ENCODE data around the gene ENO4. TPM values are rescaled to one million over a fixed set of nuclear protein-coding genes. Genes with fewer than 3 reads are reported as not detected.

The ENO4 gene
- polyA plus RNA-seq, 3 donors from 2014 or later = not detected

DNA sequence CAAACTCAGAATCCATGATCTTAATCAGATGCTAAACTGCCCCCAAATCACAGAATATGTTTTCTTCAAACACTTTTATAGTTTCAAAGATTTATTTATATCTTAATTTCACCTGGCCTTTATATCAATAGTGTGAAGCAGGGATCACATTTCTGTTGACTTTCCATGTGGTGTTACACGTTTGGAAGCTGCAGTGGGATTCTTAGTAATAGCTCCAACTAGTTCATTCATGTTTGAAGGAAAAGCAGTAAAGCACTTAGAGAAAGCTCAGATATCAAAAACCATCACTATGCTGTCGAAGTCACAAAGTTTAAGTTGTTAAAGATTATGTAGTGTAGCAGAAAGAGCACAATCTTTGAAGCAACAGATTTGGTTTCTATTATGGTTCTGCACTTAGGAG is 16.8 kb downstream of the ENO4 start:
- H3K4me1 Mint-ChIP-seq = no peaks in the 10 kb centered on the region
- DNase-seq = no peak
- H3K9me3 Mint-ChIP-seq = peaks cover 0 to 2% (median 0%) of the 10 kb centered on the region in 6 donors
- no peaks in the 10 kb centered on the region for H3K27me3 Mint-ChIP-seq (ENCODE audit: low read depth in 3 of 3)
- H3K27ac Mint-ChIP-seq = no peak overlapping the region
- no peaks in the 10 kb centered on the region for H3K36me3 Mint-ChIP-seq
- no peak overlapping the region for H3K4me3 Mint-ChIP-seq

- no peak for DNase-seq
- H3K27ac Mint-ChIP-seq = no peak overlapping the region
- H3K4me3 Mint-ChIP-seq = no peak overlapping the region
- H3K27me3 Mint-ChIP-seq (ENCODE audit: low read depth in 3 of 3) = no peaks in the 10 kb centered on the region
- peaks cover 0 to 2% (median 0%) of the 10 kb centered on the region in 6 donors for H3K9me3 Mint-ChIP-seq
- H3K36me3 Mint-ChIP-seq = no peaks in the 10 kb centered on the region
- H3K4me1 Mint-ChIP-seq = no peaks in the 10 kb centered on the region
Observed at GRCh38 chr10:116866987-116867595, 17.8 kb downstream of the ENO4 start.

GRCh38 chr10:116868198-116868676 is 18.9 kb downstream of the ENO4 start:
- H3K27ac Mint-ChIP-seq = no peak overlapping the region
- H3K9me3 Mint-ChIP-seq = peaks cover 0 to 6% (median 0%) of the 10 kb centered on the region in 6 donors
- H3K4me3 Mint-ChIP-seq = no peak overlapping the region
- no peaks in the 10 kb centered on the region for H3K4me1 Mint-ChIP-seq
- H3K36me3 Mint-ChIP-seq = no peaks in the 10 kb centered on the region
- DNase-seq = no peak
- no peaks in the 10 kb centered on the region for H3K27me3 Mint-ChIP-seq (ENCODE audit: low read depth in 3 of 3)

DNA sequence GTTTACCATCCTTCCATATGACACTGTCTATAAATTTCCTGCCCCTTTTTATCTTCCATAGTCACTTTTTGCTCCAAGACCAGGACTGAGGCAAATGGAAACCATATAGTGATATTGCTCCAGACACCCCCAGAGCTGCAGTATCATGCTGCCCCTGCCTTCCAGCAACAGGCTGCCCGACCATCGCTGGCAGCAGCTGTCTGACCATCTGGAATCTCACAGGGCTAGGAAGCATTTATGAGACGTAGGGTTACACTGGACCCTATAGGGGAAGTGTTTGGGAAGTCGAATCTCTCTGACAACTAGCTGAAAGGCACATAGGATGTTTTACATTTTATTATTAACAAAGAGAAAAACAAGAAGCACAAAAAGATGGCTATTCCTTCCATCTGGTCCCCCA is 19.4 kb downstream of the ENO4 start:
- peaks cover 0 to 6% (median 0%) of the 10 kb centered on the region in 6 donors for H3K9me3 Mint-ChIP-seq
- H3K36me3 Mint-ChIP-seq = no peaks in the 10 kb centered on the region
- H3K27ac Mint-ChIP-seq = no peak overlapping the region
- H3K4me1 Mint-ChIP-seq = no peaks in the 10 kb centered on the region
- peaks cover 0 to 1% (median 0%) of the 10 kb centered on the region in 3 donors for H3K27me3 Mint-ChIP-seq (ENCODE audit: low read depth in 3 of 3)
- DNase-seq = no peak
- H3K4me3 Mint-ChIP-seq = no peak overlapping the region

- H3K9me3 Mint-ChIP-seq = peaks cover 0 to 6% (median 0%) of the 10 kb centered on the region in 6 donors
- H3K27ac Mint-ChIP-seq = no peak overlapping the region
- H3K4me3 Mint-ChIP-seq = no peak overlapping the region
- no peak for DNase-seq
- no peaks in the 10 kb centered on the region for H3K36me3 Mint-ChIP-seq
- H3K27me3 Mint-ChIP-seq (ENCODE audit: low read depth in 3 of 3) = peaks cover 0 to 4% (median 0%) of the 10 kb centered on the region in 3 donors
- H3K4me1 Mint-ChIP-seq = no peaks in the 10 kb centered on the region
Observed at GRCh38 chr10:116870949-116871348, 21.6 kb downstream of the ENO4 start.

GRCh38 chr10:116873134-116873533 is 23.8 kb downstream of the ENO4 start:
- no peak for DNase-seq
- Mint-ChIP-seq H3K9me3 (peaks cover 0 to 6% (median 0%) of the 10 kb centered on the region in 6 donors), H3K4me1 (no peaks in the 10 kb centered on the region), H3K36me3 (no peaks in the 10 kb centered on the region), H3K27me3 (ENCODE audit: low read depth in 3 of 3) (peaks cover 0 to 4% (median 2%) of the 10 kb centered on the region in 3 donors), H3K4me3 (no peak overlapping the region), H3K27ac (no peak overlapping the region)

DNA sequence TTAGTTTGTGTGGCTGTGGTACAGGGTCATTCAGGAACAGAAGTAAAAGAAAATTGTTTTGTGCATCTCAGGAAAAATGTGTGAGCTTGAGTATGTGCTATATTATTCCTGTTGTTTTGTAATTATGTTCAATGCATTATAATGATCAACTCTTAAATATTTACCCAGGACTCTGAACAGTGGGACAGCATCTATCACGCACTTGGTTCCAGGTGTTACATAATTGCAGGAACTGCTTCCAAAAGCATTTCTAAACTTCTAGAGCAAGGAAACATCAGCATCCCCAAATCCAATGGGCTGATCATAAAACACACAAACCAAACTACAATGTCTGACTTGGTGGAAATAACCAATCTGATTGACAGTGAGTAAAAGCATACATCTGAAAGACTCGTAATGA is 26.6 kb downstream of the ENO4 start:
- H3K4me3 Mint-ChIP-seq = no peak overlapping the region
- H3K9me3 Mint-ChIP-seq = peaks cover 0 to 6% (median 0%) of the 10 kb centered on the region in 6 donors
- no peak for DNase-seq
- no peaks in the 10 kb centered on the region for H3K4me1 Mint-ChIP-seq
- no peaks in the 10 kb centered on the region for H3K36me3 Mint-ChIP-seq
- peaks cover 0 to 6% (median 4%) of the 10 kb centered on the region in 3 donors for H3K27me3 Mint-ChIP-seq (ENCODE audit: low read depth in 3 of 3)
- no peak overlapping the region for H3K27ac Mint-ChIP-seq

GRCh38 chr10:116877391-116877790 is 28.1 kb downstream of the ENO4 start:
- DNase-seq = no peak
- Mint-ChIP-seq H3K27ac (no peak overlapping the region), H3K36me3 (no peaks in the 10 kb centered on the region), H3K4me1 (no peaks in the 10 kb centered on the region), H3K4me3 (no peak overlapping the region), H3K27me3 (ENCODE audit: low read depth in 3 of 3) (peaks cover 0 to 6% (median 4%) of the 10 kb centered on the region in 3 donors), H3K9me3 (peaks cover 0 to 3% (median 0%) of the 10 kb centered on the region in 6 donors)

GRCh38 chr10:116878123-116878522 is 28.8 kb downstream of the ENO4 start:
- H3K27ac Mint-ChIP-seq = no peak overlapping the region
- no peaks in the 10 kb centered on the region for H3K4me1 Mint-ChIP-seq
- H3K9me3 Mint-ChIP-seq = no peaks in the 10 kb centered on the region

GRCh38 chr10:116879817-116880216 is 30.5 kb downstream of the ENO4 start:
- Mint-ChIP-seq H3K4me1 (no peaks in the 10 kb centered on the region), H3K27me3 (ENCODE audit: low read depth in 3 of 3) (peaks cover 0 to 6% (median 0%) of the 10 kb centered on the region in 3 donors), H3K36me3 (no peaks in the 10 kb centered on the region), H3K4me3 (no peak overlapping the region), H3K27ac (no peak overlapping the region), H3K9me3 (no peaks in the 10 kb centered on the region)
- no peak for DNase-seq

More at GRCh38 chr10:116878123-116878522, 28.8 kb downstream of the ENO4 start:
- no peak overlapping the region for H3K4me3 Mint-ChIP-seq
- DNase-seq = no peak
- no peaks in the 10 kb centered on the region for H3K36me3 Mint-ChIP-seq
- peaks cover 0 to 6% (median 4%) of the 10 kb centered on the region in 3 donors for H3K27me3 Mint-ChIP-seq (ENCODE audit: low read depth in 3 of 3)

DNA sequence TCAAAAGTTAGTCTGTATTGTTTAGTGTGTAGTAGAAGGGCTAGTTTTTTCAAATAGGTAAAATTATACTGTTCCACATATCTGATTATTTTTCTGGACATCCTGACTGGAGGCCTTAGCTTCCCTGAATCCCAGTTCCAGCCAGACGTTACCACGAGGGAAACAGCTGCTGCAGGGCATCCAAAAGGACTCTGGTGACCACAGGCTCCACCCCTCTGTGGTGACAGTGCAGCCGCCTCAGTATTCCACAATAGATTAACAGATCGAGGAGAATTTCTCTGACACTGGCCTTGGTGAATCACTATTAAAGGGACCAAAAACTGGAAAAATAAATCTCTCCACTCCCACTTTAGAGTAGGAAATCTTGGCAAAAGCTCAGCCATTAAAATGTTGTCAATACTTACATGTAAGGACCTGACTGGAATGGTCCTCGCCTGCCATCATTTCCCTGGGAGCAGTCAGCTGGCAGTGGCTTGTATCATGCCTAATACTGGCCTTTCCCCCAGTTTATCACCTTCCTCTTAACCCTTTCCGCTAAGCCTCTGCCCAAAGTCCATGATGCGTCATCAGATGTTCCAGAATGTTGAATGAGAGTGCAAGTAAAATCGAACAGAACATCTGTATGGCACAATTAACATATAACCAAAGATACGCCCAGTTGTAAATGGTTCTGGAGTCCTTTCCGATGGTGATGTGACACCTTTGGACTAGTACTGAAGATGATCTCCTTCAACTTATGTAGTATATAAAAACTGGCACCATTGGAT is 31.6 kb downstream of the ENO4 start:
- Mint-ChIP-seq H3K4me1 (no peaks in the 10 kb centered on the region), H3K4me3 (no peak overlapping the region), H3K27ac (no peak overlapping the region), H3K9me3 (no peaks in the 10 kb centered on the region), H3K27me3 (ENCODE audit: low read depth in 3 of 3) (peaks cover 0 to 6% (median 0%) of the 10 kb centered on the region in 3 donors), H3K36me3 (no peaks in the 10 kb centered on the region)
- DNase-seq = no peak

GRCh38 chr10:116882639-116883038 is 33.3 kb downstream of the ENO4 start:
- Mint-ChIP-seq H3K4me1 (no peaks in the 10 kb centered on the region), H3K9me3 (peaks cover 0 to 2% (median 0%) of the 10 kb centered on the region in 6 donors), H3K4me3 (no peak overlapping the region), H3K27ac (no peak overlapping the region), H3K27me3 (ENCODE audit: low read depth in 3 of 3) (peaks cover 0 to 6% (median 0%) of the 10 kb centered on the region in 3 donors), H3K36me3 (no peaks in the 10 kb centered on the region)
- DNase-seq = no peak

DNA sequence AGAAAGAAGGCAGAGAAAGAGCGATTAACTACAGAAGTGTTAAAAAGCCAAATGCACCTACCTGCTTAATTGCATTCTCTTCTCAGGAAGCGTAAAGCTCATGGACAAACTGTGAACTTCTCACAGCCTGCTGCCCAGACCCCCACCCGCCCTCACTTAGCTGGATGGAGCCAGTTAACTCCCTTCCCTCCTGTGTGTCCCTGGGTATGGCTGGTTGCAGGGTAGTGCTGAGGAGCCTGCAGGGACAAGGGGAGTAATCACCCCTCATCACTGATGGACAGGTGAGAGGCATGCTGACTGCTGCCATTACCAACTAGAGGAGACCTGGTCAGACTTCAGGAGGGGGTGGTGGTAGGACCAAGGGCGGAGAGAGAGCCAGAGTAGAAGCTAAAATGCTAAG is 37.5 kb downstream of the ENO4 start:
- DNase-seq = no peak
- H3K4me1 Mint-ChIP-seq = no peaks in the 10 kb centered on the region
- H3K9me3 Mint-ChIP-seq = peaks cover 0 to 4% (median 0%) of the 10 kb centered on the region in 6 donors
- H3K4me3 Mint-ChIP-seq = no peak overlapping the region
- H3K27me3 Mint-ChIP-seq (ENCODE audit: low read depth in 3 of 3) = peaks cover 0 to 2% (median 0%) of the 10 kb centered on the region in 3 donors
- H3K36me3 Mint-ChIP-seq = no peaks in the 10 kb centered on the region
- no peak overlapping the region for H3K27ac Mint-ChIP-seq

DNA sequence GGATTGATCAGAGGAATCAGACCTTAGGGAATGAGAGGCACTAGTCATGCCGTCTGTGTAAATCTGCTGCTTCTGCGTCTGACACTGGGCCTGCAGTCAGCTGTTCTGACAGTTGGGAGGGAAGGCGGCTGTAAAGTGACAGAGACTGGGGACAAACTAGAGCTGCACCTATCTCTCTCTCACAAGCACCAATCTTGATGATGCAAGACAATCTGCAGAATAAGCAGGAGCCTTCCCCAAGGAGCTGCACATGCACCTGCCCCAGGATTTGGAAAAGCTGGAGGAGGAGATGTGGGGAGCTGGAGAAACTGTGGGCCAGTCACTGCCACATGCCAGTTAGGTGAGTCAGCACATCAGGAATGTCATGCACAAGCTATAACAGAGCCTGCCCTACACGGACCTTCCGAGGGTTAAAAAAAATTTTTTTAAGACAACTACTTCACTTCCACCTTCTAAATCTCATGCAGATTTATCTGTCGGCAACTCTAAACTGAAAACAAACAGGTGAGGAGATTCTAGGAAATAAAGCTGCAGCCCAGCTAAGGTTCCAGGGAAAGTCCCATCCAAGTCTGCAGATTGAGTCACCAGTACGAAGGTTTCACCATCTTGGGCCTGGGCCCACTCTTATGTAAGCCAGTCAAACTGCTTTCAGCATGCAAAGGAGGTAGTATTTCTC is 39.2 kb downstream of the ENO4 start:
- DNase-seq = no peak
- Mint-ChIP-seq H3K27ac (no peak overlapping the region), H3K27me3 (ENCODE audit: low read depth in 3 of 3) (peaks cover 2 to 3% (median 2%) of the 10 kb centered on the region in 3 donors), H3K4me3 (no peak overlapping the region), H3K9me3 (peaks cover 0 to 6% (median 0%) of the 10 kb centered on the region in 6 donors), H3K36me3 (no peaks in the 10 kb centered on the region), H3K4me1 (no peaks in the 10 kb centered on the region)

All from immature natural killer cell (primary cell).